Neural progenitor cell (in vitro differentiated cells): Measurements from ENCODE around the gene CDH12. TPM values are rescaled to one million over a fixed set of nuclear protein-coding genes. Genes with fewer than 3 reads are reported as not detected.
"Not testable (repeated sequence)": the region's sequence is repeated elsewhere in the genome, so short reads cannot be mapped to it uniquely, and the experiment has no call there.

Experiments used
- DNase-seq: peaks from one replicate; pipeline ENCODE4 v3.0.0-alpha.2; 2016; ENCODE audit warnings: low spot score
- H2AFZ ChIP-seq: fragments of 200-600 bp; sonication (generic); replicated peaks from 2 replicates; pipeline ENCODE4 v1.6.1; 2016; ENCODE audit warnings: antibody characterized with exemption
- H3F3A ChIP-seq: fragments of 200-600 bp; sonication (generic); 2 replicates; pipeline ENCODE4 v1.6.1; 2016; ENCODE audit warnings: antibody characterized with exemption, low read depth
- H3K27ac ChIP-seq: fragments of 200-600 bp; sonication (generic); 2 replicates; pipeline ENCODE4 v1.5.1; 2016; ENCODE audit warnings: mild to moderate bottlenecking
- H3K27me3 ChIP-seq: fragments of 200-600 bp; sonication (generic); 2 replicates; pipeline ENCODE4 v1.6.1; 2016; ENCODE audit warnings: mild to moderate bottlenecking, moderate library complexity
- H3K36me3 ChIP-seq: fragments of 200-600 bp; sonication (generic); 2 replicates; pipeline ENCODE4 v1.5.1; 2016
- H3K4me1 ChIP-seq: fragments of 200-600 bp; sonication (generic); 2 replicates; pipeline ENCODE4 v1.6.1; 2016; ENCODE audit warnings: mixed run types
- H3K4me2 ChIP-seq: fragments of 200-600 bp; sonication (generic); 2 replicates; pipeline ENCODE4 v1.6.1; 2016
- H3K4me3 ChIP-seq: fragments of 200-600 bp; sonication (generic); 2 replicates; pipeline ENCODE4 v1.5.1; 2016
- H3K79me2 ChIP-seq: fragments of 200-600 bp; sonication (generic); 2 replicates; pipeline ENCODE4 v1.6.1; 2016; ENCODE audit warnings: low read depth
- H3K9ac ChIP-seq: fragments of 200-600 bp; sonication (generic); 2 replicates; pipeline ENCODE4 v1.6.1; 2016
- H3K9me3 ChIP-seq: fragments of 200-600 bp; sonication (generic); 2 replicates; pipeline ENCODE4 v1.5.1; 2016; ENCODE audit warnings: low read depth
- H4K20me1 ChIP-seq: fragments of 200-600 bp; sonication (generic); 2 replicates; pipeline ENCODE4 v1.6.1; 2016; ENCODE audit warnings: low read depth
- H3K27ac Mint-ChIP-seq: 3 replicates; pipeline ENCODE4 v1.8.0; 2021; ENCODE audit warnings: mixed read lengths
- H3K27me3 Mint-ChIP-seq: 2 replicates; pipeline ENCODE4 v1.8.0; 2022; ENCODE audit warnings: low read depth, mild to moderate bottlenecking, inconsistent platforms, moderate library complexity, mixed read lengths; ENCODE audit not compliant: insufficient read depth
- H3K36me3 Mint-ChIP-seq: 3 replicates; pipeline ENCODE4 v1.8.0; 2021; ENCODE audit warnings: mixed read lengths
- H3K4me1 Mint-ChIP-seq: 3 replicates; pipeline ENCODE4 v1.8.0; 2021; ENCODE audit warnings: mixed read lengths
- H3K4me3 Mint-ChIP-seq: 3 replicates; pipeline ENCODE4 v1.8.0; 2021; ENCODE audit warnings: mild to moderate bottlenecking, moderate library complexity, mixed read lengths
- H3K9me3 Mint-ChIP-seq: 3 replicates; pipeline ENCODE4 v1.8.0; 2020; ENCODE audit warnings: mixed read lengths
- EZH2 ChIP-seq: fragments of 200-600 bp; sonication (generic); IDR thresholded peaks from 2 replicates; pipeline ENCODE4 v1.6.1; 2017; ENCODE audit warnings: antibody characterized with exemption, mild to moderate bottlenecking, moderate library complexity
- EZH2phosphoT487 ChIP-seq: fragments of 200-600 bp; sonication (generic); IDR thresholded peaks from 2 replicates; pipeline ENCODE4 v1.6.1; 2017; ENCODE audit warnings: antibody characterized with exemption
- total RNA-seq: library from RNA; depleted of rRNA; stranded (reverse); fragments of >200 nt; gene quantifications from 2 replicates; pipeline ENCODE4 v1.2.3, GENCODE V29; 2015; ENCODE audit warnings: low replicate concordance
- TF ChIP-seq, protein P1 (sequence below): fragments of 200-600 bp; sonication (generic); IDR thresholded peaks from 2 replicates; pipeline ENCODE4 v1.5.1; 2017; ENCODE audit warnings: antibody characterized with exemption, mild to moderate bottlenecking

The CDH12 gene
- total RNA-seq, 1 donor from 2014 or later, result not detected

DNA sequence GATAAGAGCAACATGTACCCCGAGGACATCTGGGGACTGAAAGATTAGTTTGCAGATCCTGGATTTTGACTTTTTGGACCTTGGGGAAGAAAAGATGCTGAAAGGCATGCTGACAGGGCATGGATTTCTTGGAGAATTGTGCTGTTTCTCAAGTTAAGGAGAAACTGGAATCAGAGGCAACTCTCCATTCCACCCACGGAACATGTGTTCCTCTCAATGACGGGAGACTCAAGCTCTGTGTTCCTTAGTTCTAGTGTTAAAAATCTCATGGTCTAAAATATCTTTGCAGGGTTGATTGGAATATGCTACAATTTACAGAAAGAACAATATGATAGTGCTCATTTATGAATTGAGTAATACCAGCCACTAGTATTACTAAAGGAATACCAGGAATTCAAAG, 34.4 kb upstream of the CDH12 start:
- H3K4me1 ChIP-seq, result no peaks in the 10 kb centered on the region
- H2AFZ ChIP-seq, result no peak overlapping the region
- Mint-ChIP-seq H3K36me3 (no peaks in the 10 kb centered on the region), H3K9me3 (no peaks in the 10 kb centered on the region), H3K27ac (no peak overlapping the region), H3K27me3 (no peaks in the 10 kb centered on the region), H3K4me3 (no peak overlapping the region), H3K4me1 (no peaks in the 10 kb centered on the region)
- no peak overlapping the region for H3K4me3 ChIP-seq
- TF ChIP-seq EZH2phosphoT487 (no peak), EZH2 (no peak)
- TF ChIP-seq, protein P1, sequence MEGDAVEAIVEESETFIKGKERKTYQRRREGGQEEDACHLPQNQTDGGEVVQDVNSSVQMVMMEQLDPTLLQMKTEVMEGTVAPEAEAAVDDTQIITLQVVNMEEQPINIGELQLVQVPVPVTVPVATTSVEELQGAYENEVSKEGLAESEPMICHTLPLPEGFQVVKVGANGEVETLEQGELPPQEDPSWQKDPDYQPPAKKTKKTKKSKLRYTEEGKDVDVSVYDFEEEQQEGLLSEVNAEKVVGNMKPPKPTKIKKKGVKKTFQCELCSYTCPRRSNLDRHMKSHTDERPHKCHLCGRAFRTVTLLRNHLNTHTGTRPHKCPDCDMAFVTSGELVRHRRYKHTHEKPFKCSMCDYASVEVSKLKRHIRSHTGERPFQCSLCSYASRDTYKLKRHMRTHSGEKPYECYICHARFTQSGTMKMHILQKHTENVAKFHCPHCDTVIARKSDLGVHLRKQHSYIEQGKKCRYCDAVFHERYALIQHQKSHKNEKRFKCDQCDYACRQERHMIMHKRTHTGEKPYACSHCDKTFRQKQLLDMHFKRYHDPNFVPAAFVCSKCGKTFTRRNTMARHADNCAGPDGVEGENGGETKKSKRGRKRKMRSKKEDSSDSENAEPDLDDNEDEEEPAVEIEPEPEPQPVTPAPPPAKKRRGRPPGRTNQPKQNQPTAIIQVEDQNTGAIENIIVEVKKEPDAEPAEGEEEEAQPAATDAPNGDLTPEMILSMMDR, result no peak
- DNase-seq, result no peak
- no peaks in the 10 kb centered on the region for H3K9me3 ChIP-seq
- H3K9ac ChIP-seq, result no peak overlapping the region
- H3K79me2 ChIP-seq, result no peaks in the 10 kb centered on the region
- H3K4me2 ChIP-seq, result no peak overlapping the region
- H3K27ac ChIP-seq, result no peak overlapping the region
- H3K27me3 ChIP-seq, result no peaks in the 10 kb centered on the region
- H4K20me1 ChIP-seq, result no peaks in the 10 kb centered on the region
- H3K36me3 ChIP-seq, result no peaks in the 10 kb centered on the region
- no peaks in the 10 kb centered on the region for H3F3A ChIP-seq

- not testable (repeated sequence) for DNase-seq, H3K36me3 ChIP-seq, H3K4me3 ChIP-seq, H3K27me3 Mint-ChIP-seq, H3K9me3 ChIP-seq, H3K4me2 ChIP-seq, H3K4me1 Mint-ChIP-seq, H4K20me1 ChIP-seq, H3K9me3 Mint-ChIP-seq, H3K9ac ChIP-seq, H3K4me1 ChIP-seq, H3F3A ChIP-seq, H2AFZ ChIP-seq, H3K27ac ChIP-seq, H3K27ac Mint-ChIP-seq, H3K4me3 Mint-ChIP-seq, H3K27me3 ChIP-seq, H3K79me2 ChIP-seq, H3K36me3 Mint-ChIP-seq
Measured at GRCh38 chr5:22858911-22859310, 5.8 kb upstream of the CDH12 start.

DNA sequence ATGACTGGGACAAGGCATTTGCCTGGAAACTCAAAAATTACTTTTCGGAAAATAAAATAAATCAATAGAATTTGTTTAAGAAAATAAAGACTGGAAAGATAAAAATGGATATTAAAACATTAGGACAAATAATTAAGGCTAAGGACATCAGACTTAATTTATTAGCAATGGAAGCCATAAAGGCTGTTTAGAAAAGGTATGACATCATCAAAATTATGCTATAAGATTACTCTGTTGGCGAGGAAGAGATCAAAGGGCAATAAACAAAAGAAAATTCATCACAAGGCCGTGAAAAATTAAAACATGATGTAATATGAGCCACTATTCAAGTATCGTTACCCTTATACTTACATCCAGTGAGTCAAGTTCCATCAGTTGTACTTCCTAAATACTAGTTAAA, 2.7 kb upstream of the CDH12 start:
- no peaks in the 10 kb centered on the region for H4K20me1 ChIP-seq
- H3K4me3 ChIP-seq, result no peak overlapping the region
- H3K4me1 Mint-ChIP-seq, result peaks cover 18% of the 10 kb centered on the region
- H3K9me3 ChIP-seq, result no peaks in the 10 kb centered on the region
- peaks cover 5% of the 10 kb centered on the region for H3K4me1 ChIP-seq
- H3K27ac ChIP-seq, result no peak overlapping the region
- no peaks in the 10 kb centered on the region for H3K27me3 Mint-ChIP-seq
- H3K4me2 ChIP-seq, result no peak overlapping the region
- H3F3A ChIP-seq, result peaks cover 14% of the 10 kb centered on the region
- no peak overlapping the region for H3K4me3 Mint-ChIP-seq
- H3K36me3 ChIP-seq, result no peaks in the 10 kb centered on the region
- no peaks in the 10 kb centered on the region for H3K9me3 Mint-ChIP-seq
- H3K79me2 ChIP-seq, result no peaks in the 10 kb centered on the region
- TF ChIP-seq EZH2 (no peak), EZH2phosphoT487 (no peak)
- TF ChIP-seq, protein P1, result no peak
- DNase-seq, result no peak
- H3K36me3 Mint-ChIP-seq, result no peaks in the 10 kb centered on the region
- H3K27me3 ChIP-seq, result peaks cover 33% of the 10 kb centered on the region
- no peak overlapping the region for H3K27ac Mint-ChIP-seq
- H3K9ac ChIP-seq, result no peak overlapping the region
- no peak overlapping the region for H2AFZ ChIP-seq

- no peaks in the 10 kb centered on the region for H3K27me3 Mint-ChIP-seq
Measured at GRCh38 chr5:22850981-22851380, 2.2 kb downstream of the CDH12 start.

More at GRCh38 chr5:22850981-22851380, 2.2 kb downstream of the CDH12 start:
- DNase-seq, result no peak
- Histone ChIP-seq H3K79me2 (no peaks in the 10 kb centered on the region), H2AFZ (no peak overlapping the region), H3K9me3 (no peaks in the 10 kb centered on the region), H3K4me1 (peaks cover 5% of the 10 kb centered on the region), H3F3A (peaks cover 14% of the 10 kb centered on the region), H3K9ac (no peak overlapping the region), H3K27me3 (peaks cover 44% of the 10 kb centered on the region), H3K4me2 (no peak overlapping the region), H3K36me3 (no peaks in the 10 kb centered on the region), H3K27ac (no peak overlapping the region), H4K20me1 (no peaks in the 10 kb centered on the region), H3K4me3 (no peak overlapping the region)
- Mint-ChIP-seq H3K4me1 (peaks cover 19% of the 10 kb centered on the region), H3K36me3 (no peaks in the 10 kb centered on the region), H3K27ac (no peak overlapping the region), H3K4me3 (peak overlapping the region; percentile 7), H3K9me3 (no peaks in the 10 kb centered on the region)
- TF ChIP-seq EZH2, result no peak
- TF ChIP-seq, protein P1, result no peak
- TF ChIP-seq EZH2phosphoT487, result no peak
